Left hindlimb (tissue), 1 donor: ENCODE measurements around the gene FSTL4.

Experiments used
- DNase-seq: peaks from one replicate; pipeline ENCODE4 v3.0.0-alpha.2; 2018

Gene FSTL4

GRCh38 chr5:133252133-133252480 lies 360.2 kb downstream of the FSTL4 start:
- no peak for DNase-seq

DNA sequence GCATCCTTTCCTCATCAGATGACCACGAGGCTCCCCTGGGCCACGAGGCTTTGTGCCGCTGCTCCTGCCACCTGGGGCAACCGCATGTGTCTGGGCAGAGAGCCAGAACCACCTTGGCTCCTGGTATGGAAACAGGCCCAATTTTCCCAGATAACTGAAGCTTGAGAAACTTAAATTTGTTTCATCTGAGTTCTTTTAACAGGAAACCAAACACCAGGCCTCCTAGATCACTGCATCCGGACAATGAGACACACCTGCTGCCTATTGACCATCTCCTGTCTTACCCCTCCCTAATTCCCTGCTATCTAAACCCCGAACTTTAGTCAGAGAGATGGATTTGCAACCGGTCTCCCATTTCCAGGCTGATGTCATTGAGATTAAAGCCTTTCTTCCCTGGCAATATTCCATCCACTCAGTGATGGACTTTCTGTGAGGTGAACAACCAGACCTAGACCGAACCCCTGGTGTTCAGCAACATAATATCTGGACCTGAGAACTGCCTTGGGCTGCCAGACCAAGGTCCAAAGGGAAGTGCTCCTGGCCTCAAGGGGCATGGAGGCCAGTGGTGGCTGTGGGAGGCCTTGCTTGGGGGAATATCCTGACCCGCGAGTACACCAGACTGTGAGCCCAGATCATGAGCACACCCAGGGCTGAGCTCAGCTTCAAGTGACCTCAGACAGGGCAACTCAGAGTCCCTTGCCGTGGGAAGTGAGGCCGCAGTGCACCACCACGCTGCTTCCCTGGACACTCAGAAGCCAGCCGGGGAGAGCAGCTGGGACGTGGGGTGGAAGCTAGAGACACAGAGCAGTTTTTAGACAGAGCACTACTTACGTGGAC lies 360.8 kb downstream of the FSTL4 start:
- DNase-seq, result no peak

GRCh38 chr5:133250527-133250926 lies 361.8 kb downstream of the FSTL4 start:
- DNase-seq, result no peak

DNA sequence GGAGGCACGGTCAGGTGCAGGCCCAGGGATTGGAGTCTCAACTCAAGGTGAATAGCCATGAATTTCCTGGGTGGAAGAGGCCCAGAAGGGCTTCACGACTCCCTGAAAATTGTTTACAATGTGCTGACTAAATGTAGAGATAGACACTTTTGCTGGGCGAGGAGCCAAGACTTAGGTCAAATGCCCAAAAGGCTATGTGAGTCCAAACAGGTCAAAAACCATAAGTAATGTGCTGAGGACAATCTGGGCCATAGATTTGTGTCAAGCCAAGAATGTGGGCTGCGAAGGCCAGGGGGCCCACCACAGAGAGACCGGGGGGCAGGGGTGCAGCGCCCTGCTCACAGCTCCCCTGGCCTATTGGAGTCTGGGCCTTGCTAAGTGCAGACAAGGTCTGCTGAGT lies 362.7 kb downstream of the FSTL4 start:
- DNase-seq, result no peak

GRCh38 chr5:133247881-133248624 lies 364.3 kb downstream of the FSTL4 start:
- peak; percentile 75 for DNase-seq

DNA sequence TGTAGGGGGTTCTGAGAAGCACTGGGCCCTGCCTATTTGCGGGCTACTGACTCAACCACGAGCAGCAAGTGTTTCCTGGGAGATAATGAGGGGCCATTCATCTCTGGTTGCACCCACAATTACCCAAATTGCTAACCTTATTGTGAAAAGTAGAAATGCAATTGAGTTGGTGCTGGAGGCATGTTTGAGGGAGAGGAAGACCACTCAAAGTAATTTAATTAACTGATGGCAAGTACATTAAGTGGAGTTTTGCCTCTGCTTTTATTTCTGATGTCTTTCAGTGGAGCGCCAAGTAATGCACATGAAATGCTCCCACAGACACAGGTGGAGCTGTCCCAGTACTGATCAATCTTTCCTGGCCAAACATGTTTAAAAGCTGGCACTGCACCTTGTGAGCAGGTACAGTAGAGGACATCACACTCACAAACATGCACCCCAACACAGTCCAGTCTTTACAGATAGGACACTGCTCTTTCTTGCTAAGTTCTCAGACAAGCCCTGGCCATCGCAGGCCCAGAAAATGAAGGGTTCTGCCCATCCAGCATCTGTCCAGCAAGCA lies 365.1 kb downstream of the FSTL4 start:
- DNase-seq, result no peak

DNA sequence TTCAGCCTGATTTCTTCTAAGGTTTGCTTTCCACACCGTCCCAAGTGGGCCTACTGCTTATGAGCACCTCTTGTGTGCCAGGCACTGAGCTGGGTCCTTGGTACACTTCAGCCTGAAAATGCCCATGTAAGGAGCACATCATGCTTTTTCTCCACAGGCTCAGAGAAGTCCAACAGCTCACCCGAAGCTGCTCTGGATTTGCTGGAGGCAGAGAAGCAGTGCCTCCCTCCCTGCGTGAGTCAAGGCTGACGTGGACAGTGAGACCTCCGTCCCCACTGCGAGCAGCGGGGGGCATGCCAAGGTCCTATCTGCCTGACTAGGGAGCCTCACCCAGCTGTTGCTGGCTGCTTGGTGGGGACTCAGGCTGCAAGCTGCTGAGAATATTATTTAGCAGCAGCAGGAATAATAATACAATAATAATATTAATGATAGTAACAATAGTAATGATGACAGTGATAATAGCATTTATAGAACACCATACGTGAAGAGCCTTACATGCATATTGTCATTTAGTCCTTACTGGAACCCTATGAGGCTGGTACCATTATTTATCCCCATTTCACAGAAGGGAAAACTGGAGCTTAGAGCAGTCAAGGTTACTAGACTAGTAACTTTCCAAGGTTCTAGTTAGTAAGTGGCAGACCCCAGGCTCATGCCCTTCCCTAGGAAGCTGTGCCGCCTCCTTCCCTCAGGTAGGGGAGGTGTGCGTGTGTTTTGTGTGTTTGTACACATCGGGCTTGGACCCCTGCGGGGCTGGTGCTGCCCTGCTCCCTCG lies 365.8 kb downstream of the FSTL4 start:
- DNase-seq, result no peak

- DNase-seq, result no peak
Measured at GRCh38 chr5:133246053-133246370, 366.3 kb downstream of the FSTL4 start.

GRCh38 chr5:133245191-133246052 lies 366.9 kb downstream of the FSTL4 start:
- DNase-seq, result no peak

- no peak for DNase-seq
Measured at GRCh38 chr5:133244242-133244641, 368.1 kb downstream of the FSTL4 start.

- no peak for DNase-seq
Measured at GRCh38 chr5:133243196-133243595, 369.1 kb downstream of the FSTL4 start.

DNA sequence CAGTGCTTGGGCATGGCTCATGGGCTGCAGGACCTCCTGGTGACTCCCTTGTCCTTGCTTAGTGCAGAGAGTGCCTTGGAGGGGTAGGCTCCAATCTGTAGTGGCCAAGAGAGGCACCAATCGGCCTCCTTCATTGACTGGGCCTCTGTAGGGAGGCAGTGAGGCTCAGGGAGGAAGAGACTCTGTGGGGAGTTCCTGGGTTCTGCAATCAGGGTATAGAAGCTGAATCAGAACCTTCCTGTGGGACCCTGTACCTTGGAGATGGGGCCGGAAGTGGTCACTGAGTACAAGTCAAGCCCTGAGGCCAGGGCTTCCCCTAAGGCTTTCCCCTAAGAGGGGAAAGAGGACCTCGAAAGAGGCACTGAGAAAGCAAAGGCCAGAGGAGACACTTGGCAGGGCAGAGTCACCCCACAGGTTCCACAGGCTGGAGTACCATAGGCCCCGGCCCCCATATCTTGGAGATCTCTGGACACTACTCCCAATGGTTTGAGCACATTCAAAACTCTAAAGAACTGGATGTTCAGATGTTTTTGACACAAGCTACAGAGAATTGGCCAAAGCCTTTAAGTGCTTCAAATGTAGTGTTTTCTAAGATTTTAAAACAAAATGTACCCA lies 370.0 kb downstream of the FSTL4 start:
- DNase-seq, result no peak

DNA sequence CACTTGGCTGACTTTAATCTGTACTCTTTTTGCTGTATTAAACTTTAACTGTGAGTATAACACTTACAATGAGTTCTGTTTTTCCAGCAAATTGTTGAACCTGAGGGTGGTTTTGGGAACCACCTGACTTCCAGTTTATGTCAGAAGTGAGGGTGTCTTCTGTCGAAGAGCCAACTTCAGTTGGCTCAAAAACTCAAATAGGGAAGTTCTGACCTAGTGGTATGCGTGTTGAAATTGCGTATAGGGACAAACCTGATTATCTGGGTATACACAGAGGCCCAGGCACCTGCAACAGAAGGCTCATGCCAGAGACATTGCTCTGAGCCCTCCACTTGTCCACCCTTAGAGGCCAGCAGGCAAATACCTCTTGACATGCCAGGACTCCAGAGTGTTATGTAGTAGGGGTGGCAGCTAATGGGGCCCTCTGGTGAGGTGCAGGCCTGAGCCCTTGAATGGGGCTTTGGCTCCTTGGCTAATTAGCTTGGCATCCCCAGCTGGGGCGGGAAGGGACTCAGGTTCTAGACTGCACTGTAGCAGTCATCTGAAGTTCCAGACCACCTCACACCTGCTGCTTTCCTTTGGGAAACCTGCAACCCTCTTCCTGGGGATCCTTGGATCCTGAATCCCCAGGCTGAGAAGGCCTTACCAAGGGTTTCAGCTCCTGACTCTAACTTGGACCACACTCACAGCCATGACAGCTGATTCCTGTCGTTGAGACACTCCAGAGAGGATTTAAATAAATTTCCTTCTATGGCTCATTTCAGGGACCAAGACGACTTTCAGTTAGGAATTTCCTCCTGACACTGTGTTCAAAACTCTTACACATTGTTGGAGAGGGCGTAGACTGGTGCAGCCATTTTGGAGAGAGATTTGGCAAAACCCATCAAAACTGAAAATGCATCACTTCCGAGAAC lies 370.9 kb downstream of the FSTL4 start:
- no peak for DNase-seq

DNA sequence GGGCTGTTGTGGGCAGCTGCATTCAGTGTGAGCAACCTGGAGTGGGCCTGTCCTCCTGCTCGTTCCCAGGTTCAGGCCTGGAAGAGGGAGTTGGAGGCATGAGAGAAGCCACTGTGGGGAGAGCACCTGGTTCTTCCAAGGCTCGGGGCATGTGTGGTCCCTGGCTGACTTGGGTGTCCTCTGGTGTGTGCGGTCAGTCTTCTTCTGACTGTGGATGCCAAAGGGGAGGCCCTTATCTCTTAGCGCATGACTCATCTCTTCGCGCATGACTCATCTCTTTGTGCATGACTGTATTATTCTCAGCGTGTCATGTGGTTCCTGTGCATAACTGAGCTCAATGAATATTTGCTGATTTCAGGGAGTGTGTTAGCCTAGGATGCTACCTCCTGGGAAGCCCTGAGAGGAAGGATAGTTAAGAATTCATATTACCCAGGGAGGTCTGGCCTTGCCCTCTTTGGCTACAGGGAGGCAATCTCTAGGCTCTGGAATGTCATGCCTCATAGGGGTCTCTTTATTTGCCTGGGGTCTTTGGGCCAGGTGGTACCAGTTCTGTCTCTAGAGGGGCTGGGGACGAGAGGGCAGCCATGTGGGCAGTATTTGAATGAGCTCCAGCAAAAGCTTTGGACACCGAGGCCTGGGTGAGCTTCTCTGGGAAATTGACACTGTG lies 371.8 kb downstream of the FSTL4 start:
- DNase-seq, result no peak

GRCh38 chr5:133238426-133239205 lies 373.7 kb downstream of the FSTL4 start:
- DNase-seq, result no peak

DNA sequence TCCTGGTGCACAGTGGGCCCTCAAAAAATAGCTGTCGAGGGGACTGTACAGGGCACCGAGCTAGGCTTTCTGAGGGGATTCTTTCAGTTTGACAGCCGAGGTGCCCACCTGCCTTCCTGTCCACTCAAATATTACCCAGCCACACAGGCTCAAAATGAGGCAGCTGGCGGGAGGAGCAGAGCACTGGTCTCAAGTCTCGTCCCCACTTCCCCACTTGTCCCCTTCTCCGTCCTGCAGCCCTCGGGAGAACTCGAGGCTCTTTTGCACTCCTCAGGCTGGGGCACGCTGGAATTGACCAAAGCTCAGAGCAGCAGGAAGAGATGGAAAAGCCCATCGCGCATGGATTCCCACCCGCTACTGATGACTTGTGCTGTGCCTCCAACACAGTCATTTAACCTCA lies 375.4 kb downstream of the FSTL4 start:
- DNase-seq, result no peak

DNA sequence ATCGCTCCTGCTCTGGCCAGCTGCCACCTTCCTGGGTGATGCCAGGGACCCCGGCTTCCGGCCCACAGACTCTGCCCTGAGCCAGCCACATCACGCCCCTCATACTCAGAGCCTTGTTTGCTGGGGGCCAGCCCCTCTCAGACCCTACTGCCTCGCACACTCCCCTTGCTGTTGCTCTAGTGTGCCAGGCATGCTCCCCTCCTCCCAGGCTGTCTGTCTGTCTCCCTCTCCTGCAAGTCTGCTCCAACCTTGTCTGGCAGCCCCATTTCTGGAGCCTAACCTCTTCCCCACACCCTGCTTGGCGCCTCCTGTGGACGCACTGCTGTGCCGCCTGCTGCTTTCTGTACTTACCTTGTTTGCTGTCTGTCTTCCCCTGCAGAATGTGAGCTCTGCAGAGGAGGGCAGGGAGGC lies 375.8 kb downstream of the FSTL4 start:
- no peak for DNase-seq

GRCh38 chr5:133235696-133236426 lies 376.5 kb downstream of the FSTL4 start:
- no peak for DNase-seq

- no peak for DNase-seq
Measured at GRCh38 chr5:133234911-133235310, 377.4 kb downstream of the FSTL4 start.
